DND-41 (cell line): Measurements from ENCODE around the gene ARHGAP24.

ENCODE experiments used
- CTCF ChIP-seq: IDR thresholded peaks from 2 replicates; pipeline ENCODE4 v1.5.1; 2012; ENCODE audit warnings: borderline replicate concordance, low read length, moderate library complexity, mild to moderate bottlenecking; ENCODE audit not compliant: poor library complexity, severe bottlenecking; ENCODE audit errors: extremely low read depth
- EZH2 ChIP-seq: IDR thresholded peaks from 3 replicates; pipeline ENCODE4 v1.6.1; 2012; ENCODE audit warnings: borderline replicate concordance, low read depth, mild to moderate bottlenecking, moderate library complexity, low read length, inconsistent platforms; ENCODE audit not compliant: severe bottlenecking

- TF ChIP-seq CTCF (no peak), EZH2 (no peak)
Measured at GRCh38 chr4:85889314-85889713, 414.4 kb downstream of the ARHGAP24 start.
